H4 (cell line): ENCODE results near the gene ZNF227. TPM values are rescaled to one million over a fixed set of nuclear protein-coding genes. Genes with fewer than 3 reads are reported as not detected.
"Not testable (repeated sequence)": the region's sequence is repeated elsewhere in the genome, so short reads cannot be mapped to it uniquely, and the experiment has no call there.

Source experiments
- DNase-seq: peaks from one replicate; pipeline ENCODE4 v3.0.0-alpha.2; 2015; ENCODE audit warnings: low spot score
- total RNA-seq: library from RNA; depleted of rRNA; stranded (reverse); fragments of >200 nt; shearing (Covaris generic); gene quantifications from 2 replicates; pipeline ENCODE4 v1.2.3, GENCODE V29; 2014; rRNA removed

ZNF227 gene
- total RNA-seq, 1 experiment from 2014 or later: 17.9 TPM

DNA sequence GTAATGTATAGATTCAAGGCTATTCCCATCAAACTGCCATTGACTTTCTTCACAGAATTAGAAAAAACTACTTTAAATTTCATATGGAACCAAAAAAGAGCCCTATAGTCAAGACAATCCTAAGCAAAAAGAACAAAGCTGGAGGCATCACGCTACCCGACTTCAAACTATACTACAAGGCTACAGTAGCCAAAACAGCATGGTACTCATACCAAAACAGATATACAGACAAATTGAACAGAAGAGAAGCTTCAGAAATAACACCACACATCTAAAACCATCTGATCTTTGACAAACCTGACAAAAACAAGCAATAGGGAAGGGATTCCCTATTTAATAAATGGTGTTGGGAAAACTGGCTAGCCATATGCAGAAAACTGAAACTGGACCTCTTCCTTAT, 40.0 kb downstream of the ZNF227 start:
- DNase-seq: not testable (repeated sequence)

DNA sequence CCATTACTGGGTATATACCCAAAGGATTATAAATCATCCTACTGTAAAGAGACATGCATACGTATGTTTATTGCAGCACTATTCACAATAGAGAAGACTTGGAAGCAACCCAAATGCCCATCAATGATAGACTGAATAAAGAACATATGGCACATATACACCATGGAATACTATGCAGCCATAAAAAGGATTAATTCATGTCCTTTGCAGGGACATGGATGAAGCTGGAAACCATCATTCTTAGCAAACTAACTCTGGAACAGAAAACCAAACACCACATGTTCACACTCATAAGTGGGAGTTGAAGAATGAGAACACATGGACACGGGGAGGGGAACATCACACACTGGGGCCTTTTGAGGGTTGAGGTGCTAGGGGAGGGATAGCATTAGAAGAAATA, 41.1 kb downstream of the ZNF227 start:
- DNase-seq: not testable (repeated sequence)

DNA sequence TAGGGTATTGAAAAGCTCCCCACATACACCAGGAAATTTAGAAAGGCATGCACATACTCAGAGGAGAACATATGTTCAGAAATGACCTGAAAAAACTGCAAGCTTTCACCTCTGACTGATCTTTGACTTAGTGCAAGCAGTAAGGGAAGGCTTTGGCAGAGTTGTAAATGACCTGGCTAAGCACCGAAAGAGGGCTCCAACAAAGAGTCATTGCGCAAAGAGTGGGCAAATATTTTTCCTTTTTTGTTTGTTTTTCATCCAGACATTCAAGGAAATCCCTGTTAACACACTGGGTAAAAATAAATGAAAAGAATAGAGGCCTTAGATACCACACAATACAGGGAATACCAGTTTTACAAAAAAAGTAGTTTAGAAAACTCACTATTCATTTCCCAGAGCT, 42.2 kb downstream of the ZNF227 start:
- DNase-seq: no peak

DNA sequence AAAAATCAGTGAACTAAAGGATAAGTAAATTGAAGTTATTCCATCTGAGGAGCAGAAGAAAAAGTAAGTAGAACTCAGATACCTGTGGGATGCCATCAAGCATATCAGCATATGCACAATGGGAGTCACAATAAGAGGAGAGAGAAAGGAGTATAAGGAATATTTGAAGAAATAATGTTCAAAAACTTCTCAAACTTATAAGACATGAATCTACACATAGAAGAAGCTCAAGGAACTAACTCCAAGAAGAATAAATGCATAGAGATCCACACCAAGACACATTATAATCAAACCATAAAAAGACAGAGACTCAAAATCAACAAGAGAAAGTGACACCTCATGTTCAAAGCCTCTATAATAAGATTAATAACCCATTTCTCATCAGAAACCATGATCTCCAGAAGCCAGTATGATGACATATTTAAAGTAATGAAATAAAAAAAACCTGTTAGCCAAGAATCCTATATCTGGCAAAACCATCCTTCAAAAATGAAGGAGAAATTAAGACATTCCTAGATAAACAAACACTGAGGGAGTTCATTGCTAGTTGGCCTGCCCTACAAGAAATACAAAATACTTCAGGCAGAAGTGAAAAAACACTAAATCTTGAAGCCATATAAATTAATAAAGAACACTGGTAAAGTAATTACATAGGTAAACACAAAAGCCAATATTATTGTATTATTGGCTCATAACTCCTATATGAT, 43.5 kb downstream of the ZNF227 start:
- no peak for DNase-seq

DNA sequence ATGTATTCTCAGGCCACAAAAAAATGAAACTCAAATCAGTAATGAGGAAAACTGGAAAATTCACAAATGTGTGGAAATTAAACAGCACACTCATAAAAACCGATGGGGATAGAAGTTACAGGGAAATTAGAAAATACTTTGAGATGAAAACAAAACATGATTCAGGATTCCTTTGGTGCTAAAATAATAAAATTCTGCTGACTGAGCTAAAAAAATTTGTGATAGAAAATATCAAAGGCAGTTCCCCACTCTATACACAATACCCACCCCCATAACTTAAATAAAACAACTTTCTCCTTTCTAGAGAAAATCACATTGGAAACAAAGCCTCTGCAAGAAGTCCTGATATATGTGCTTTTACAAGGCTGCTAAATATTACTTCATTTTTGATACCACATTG, 45.8 kb downstream of the ZNF227 start:
- no peak for DNase-seq

DNA sequence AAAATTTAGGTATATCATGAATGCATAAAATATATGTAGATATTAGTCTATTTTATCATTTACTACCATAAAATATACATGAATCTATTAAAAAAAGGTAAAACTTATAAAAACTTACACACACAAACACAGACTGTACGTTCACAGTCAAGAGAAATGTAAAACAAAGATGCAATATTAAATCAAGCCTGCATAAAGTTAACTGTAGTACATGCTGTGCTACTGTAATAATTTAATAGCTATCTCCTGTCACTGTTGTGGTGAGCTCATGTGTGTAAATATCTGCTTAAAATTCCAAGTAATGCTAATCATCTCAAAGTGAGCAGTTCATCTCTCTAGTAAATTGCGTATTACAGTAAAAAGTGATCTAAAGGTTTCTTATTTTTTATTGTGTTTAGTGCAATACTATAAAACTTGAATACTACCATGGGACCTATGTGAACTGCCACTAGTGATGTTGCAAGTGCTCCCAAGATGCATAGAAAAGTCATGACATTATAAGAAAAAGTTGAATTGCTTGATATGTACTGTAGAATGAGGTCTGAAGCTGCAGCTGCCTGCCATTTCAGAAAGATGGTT, 46.6 kb downstream of the ZNF227 start:
- DNase-seq: no peak

DNA sequence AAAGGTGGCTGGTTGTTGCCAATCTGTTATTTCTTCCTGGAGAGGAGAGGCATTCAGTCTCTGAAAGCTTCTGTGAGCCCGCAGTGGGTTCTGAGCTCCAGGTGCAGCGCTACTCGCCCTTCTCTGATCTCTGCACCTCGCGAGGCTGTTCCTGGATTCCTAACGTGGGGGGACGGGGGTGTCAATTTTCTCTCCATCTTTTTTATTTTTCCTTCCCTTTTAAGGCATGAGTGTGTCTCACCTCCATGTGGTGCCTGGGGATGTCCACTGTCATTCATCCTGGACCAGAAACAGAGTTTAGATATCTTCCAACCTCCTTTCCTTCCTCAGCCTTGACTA, 48.0 kb downstream of the ZNF227 start:
- DNase-seq: no peak

DNA sequence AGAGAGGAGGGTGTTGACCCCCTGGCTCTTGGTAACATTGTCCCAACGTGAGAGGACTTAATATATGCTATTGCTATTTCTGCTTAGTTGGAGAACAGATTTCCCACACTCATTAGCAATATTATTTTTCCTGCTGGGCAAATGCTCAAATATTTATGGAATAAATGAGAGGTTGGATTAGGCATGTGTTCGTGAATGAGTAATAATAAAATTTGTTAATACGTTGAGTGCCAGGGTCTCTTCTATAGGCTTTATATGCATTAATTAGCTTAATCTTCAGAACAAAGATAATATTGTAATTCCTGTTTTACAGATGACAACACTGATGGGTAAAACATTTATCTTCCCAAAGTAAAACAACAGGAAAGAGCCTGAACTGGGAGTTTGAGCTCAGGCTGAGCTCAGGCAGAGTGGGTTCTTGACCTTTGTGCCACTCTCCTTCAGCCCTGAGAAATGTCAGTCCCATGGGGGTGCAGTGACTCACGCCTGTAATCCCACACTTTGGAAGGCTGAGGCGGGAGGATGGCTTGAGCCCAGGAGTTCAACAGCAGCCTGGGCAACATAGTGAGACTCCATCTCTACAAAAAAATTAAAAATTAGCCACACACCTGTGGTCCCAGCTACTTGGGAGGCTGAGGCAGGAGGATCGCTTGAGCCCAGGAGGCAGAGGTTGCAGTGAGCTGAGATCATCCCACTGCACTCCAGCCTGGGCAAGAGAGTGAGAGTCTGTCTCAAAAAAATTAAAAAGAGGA, 48.5 kb downstream of the ZNF227 start:
- DNase-seq: no peak

DNA sequence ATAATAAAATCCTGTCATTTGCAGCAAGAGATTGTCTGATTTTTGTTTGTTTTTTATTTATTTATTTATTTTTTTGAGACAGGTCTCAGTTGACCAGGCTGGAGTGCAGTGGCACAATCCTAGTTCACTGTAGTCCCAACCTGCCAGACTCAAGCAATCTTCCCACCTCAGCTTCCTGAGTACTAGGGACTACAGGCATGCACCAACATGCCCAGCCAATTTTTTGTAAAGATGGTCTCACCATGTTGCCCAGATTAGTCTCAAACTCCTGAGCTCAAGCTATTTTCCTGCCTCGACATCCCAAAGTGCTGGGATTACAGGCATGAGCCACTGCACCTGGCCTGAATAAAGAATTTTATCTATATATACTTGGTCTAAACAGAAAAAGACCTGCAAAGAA, 65.0 kb downstream of the ZNF227 start:
- DNase-seq: no peak

DNA sequence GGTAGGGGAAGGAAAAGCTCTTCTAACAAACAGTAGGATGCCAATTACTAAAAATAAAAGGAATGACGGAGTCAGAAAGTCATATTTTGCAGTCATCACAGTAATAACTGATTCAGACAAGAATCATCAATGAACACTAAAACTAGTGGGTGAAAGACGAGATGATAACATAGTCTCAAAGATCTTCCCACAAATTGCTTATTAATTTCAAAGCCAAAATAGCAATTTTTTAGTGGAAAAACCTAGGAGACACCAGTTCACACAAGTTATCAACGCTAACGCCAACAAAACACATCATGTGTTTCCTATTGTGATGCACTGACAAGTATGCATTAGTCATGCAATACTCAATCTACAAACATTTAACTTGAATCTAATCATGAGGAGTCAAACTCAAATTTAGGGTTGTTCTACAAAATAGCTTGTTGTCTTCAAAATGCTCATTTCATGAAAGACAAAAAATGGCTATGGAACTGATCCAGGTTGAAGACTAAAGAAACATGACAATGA, 65.9 kb downstream of the ZNF227 start:
- DNase-seq: no peak

DNA sequence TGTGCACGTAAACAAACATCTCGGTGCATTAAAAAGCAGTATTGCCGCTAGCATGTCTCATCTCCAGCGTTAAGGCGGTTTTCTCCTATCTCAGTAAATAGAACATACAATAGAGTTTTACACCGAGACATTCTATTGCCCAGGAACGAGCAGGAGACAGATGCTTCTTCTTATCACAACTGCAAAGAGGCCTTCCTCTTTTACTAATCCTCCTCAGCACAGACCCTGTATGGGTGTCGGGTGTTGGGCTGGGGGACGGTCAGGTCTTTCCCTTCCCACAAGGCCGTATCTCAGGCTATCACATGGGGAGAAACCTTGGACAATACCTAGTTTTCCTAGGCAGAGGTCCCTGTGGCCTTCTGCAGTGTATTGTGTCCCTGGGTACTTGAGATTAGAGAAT, 68.6 kb downstream of the ZNF227 start:
- no peak for DNase-seq

DNA sequence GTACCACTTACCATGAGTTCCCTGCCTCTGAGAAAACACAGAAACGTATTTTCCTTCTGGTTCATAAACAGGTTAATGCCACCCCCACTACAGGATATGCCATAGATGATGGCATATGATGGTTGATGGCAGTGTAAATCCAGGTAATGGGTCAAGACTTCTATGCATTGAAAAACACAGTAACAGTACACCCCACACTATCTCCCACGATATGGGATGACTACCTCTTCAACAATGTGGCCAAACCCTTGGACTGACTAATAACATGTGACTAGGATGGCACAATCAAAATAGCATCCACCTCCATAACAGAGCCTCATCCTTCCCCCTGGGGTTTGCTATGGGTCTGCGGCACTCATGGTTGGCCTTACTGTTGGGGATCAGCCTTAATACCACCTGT, 70.5 kb downstream of the ZNF227 start:
- no peak for DNase-seq

DNA sequence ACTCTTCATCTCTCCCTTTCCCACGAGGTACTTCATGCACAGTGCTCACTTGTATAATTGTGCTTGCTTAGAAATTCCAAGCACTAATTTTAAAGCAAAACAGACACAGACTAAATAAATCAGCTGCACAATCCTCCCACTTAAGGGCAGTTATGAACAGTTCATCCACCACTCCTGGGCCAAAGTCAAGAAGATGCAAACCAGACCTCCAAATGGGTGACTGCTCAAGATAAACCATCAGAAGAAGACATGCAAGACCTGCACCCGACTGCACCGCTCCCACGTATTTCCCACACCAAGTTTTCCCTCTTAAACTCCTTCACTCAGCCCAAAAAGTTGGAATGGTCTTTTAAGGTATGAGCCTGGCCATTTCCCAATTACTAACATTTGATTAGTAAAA, 72.6 kb downstream of the ZNF227 start:
- DNase-seq: no peak

Other genes with a start within 250 kb of the ZNF227 start
- 2.4 and 3.4 TPM in 2 replicates for gene ZNF155, start 228.3 kb upstream of the ZNF227 start, total RNA-seq
- 2.0 and 7.8 TPM in 2 replicates for gene ZNF230, start 209.6 kb upstream of the ZNF227 start, total RNA-seq
- 3.9 and 6.2 TPM in 2 replicates for gene ZNF222, start 187.2 kb upstream of the ZNF227 start, total RNA-seq
- 4.2 TPM in 2 replicates for gene ZNF223, start 160.5 kb upstream of the ZNF227 start, total RNA-seq
- gene ZNF284, start 140.4 kb upstream of the ZNF227 start, total RNA-seq: 1.1 and 1.8 TPM in 2 replicates
- 4.7 and 6.0 TPM in 2 replicates for gene ZNF224, start 118.2 kb upstream of the ZNF227 start, total RNA-seq
- gene ZNF225, start 99.1 kb upstream of the ZNF227 start, total RNA-seq: 1.7 and 1.8 TPM in 2 replicates
- gene ZNF234, start 71.0 kb upstream of the ZNF227 start, total RNA-seq: 2.7 and 4.2 TPM in 2 replicates
- 23.0 and 27.9 TPM in 2 replicates for gene ZNF226, start 47.4 kb upstream of the ZNF227 start, total RNA-seq
- gene ZNF233, start 47.4 kb downstream of the ZNF227 start, total RNA-seq: 0.04 and 0.70 TPM in 2 replicates
- 1.8 and 3.0 TPM in 2 replicates for gene ZNF235, start 92.5 kb downstream of the ZNF227 start, total RNA-seq
- gene ZNF112, start 144.1 kb downstream of the ZNF227 start, total RNA-seq: 1.2 and 2.7 TPM in 2 replicates
- 0.31 and 0.87 TPM in 2 replicates for gene ZNF285, start 189.1 kb downstream of the ZNF227 start, total RNA-seq
- gene ZNF229, start 235.9 kb downstream of the ZNF227 start, total RNA-seq: 6.6 and 9.9 TPM in 2 replicates